Inferior parietal cortex (tissue), 1 donor: Measurements from ENCODE around the gene F7.

ENCODE experiments used
- DNase-seq: peaks from one replicate; pipeline ENCODE4 v3.0.0-alpha.2; 2016; ENCODE audit errors: extremely low spot score

Gene F7

GRCh38 chr13:113117911-113118260 is 12.3 kb downstream of the F7 start:
- no peak for DNase-seq

- DNase-seq, result no peak
Observed at GRCh38 chr13:113118261-113119021, 12.8 kb downstream of the F7 start.

GRCh38 chr13:113119166-113119821 is 13.7 kb downstream of the F7 start:
- no peak for DNase-seq

GRCh38 chr13:113119822-113120189 is 14.2 kb downstream of the F7 start:
- DNase-seq, result no peak

- DNase-seq, result no peak
Observed at GRCh38 chr13:113120300-113121182, 14.9 kb downstream of the F7 start.

GRCh38 chr13:113121183-113121927 is 15.8 kb downstream of the F7 start:
- DNase-seq, result no peak

- DNase-seq, result no peak
Observed at GRCh38 chr13:113121928-113122471, 16.4 kb downstream of the F7 start.

- DNase-seq, result no peak
Observed at GRCh38 chr13:113122550-113123225, 17.1 kb downstream of the F7 start, which contains the start of gene F10. F10 (plus strand) TSS chr13:113122799; CDS start chr13:113122856, 57 bp downstream.

GRCh38 chr13:113123226-113124201 is 17.9 kb downstream of the F7 start:
- DNase-seq, result no peak

- DNase-seq, result no peak
Observed at GRCh38 chr13:113124211-113124970, 18.8 kb downstream of the F7 start.

GRCh38 chr13:113125506-113126264 is 20.1 kb downstream of the F7 start:
- no peak for DNase-seq

- DNase-seq, result no peak
Observed at GRCh38 chr13:113126265-113127150, 20.9 kb downstream of the F7 start.

GRCh38 chr13:113129480-113129879 is 23.9 kb downstream of the F7 start:
- DNase-seq, result no peak

GRCh38 chr13:113129921-113130750 is 24.5 kb downstream of the F7 start:
- DNase-seq, result no peak

- DNase-seq, result no peak
Observed at GRCh38 chr13:113135281-113135760, 29.7 kb downstream of the F7 start.

GRCh38 chr13:113137691-113138298 is 32.2 kb downstream of the F7 start:
- DNase-seq, result no peak
